Thoracic aorta (tissue), 2 donors: ENCODE data around the gene DHRS3. TPM values are rescaled to one million over a fixed set of nuclear protein-coding genes. Genes with fewer than 3 reads are reported as not detected.

Source experiments
- ATAC-seq: fragments of 150-250 bp; one replicate; pipeline ENCODE4 v1.8.0; 2017; ENCODE audit warnings: low read depth; ENCODE audit not compliant: insufficient number of reproducible peaks, low FRiP score
- DNase-seq: peaks from one replicate; pipeline ENCODE4 v3.0.0-alpha.2; 2020; ENCODE audit warnings: low spot score
- H3K27ac ChIP-seq, 2 donors: fragments of 200-600 bp; sonication (generic); 1 replicate in 1 of 2; 2 replicates in 1 of 2; pipeline ENCODE4 v1.5.1; 2016; ENCODE audit warnings: mild to moderate bottlenecking in 2 of 2, moderate library complexity in 2 of 2
- H3K27me3 ChIP-seq: fragments of 200-600 bp; sonication (generic); replicated peaks from 2 replicates; pipeline ENCODE4 v1.6.0; 2016; ENCODE audit warnings: mild to moderate bottlenecking; ENCODE audit not compliant: insufficient read depth
- H3K36me3 ChIP-seq: fragments of 200-600 bp; sonication (generic); one replicate; pipeline ENCODE4 v1.5.1; 2016
- H3K4me1 ChIP-seq, 2 donors: fragments of 200-600 bp; sonication (generic); 1 replicate in 1 of 2; 2 replicates in 1 of 2; pipeline versions ENCODE4 v1.5.1 to v1.6.0; 2016; ENCODE audit warnings: low read depth in 2 of 2, mild to moderate bottlenecking in 1 of 2; ENCODE audit not compliant: control insufficient read depth in 1 of 2
- H3K4me3 ChIP-seq: fragments of 200-600 bp; sonication (generic); 2 replicates; pipeline ENCODE4 v1.5.1; 2016; ENCODE audit warnings: mild to moderate bottlenecking
- H3K9me3 ChIP-seq: fragments of 200-600 bp; sonication (generic); 2 replicates; pipeline ENCODE4 v1.5.1; 2016
- CTCF ChIP-seq: fragments of 200-600 bp; sonication (generic); IDR thresholded peaks from one replicate; pipeline ENCODE4 v1.5.1; 2019; ENCODE audit warnings: antibody characterized with exemption
- total RNA-seq, 2 donors: library from RNA; depleted of rRNA; stranded (reverse); fragments of >200 nt; gene quantifications; one replicate each; pipeline versions ENCODE4 v1.1.0 to v1.2.3, GENCODE V29; 2016

DHRS3 gene
- total RNA-seq, 2 donors from 2014 or later, result 65.9 to 150 TPM

- no peaks in the 10 kb centered on the region for H3K27me3 ChIP-seq
- peak; percentile 33 for ATAC-seq
- H3K9me3 ChIP-seq, result no peaks in the 10 kb centered on the region
- no peak overlapping the region for H3K4me3 ChIP-seq
- H3K27ac ChIP-seq, result peak overlapping the region; percentile 83 to 87
- no peaks in the 10 kb centered on the region for H3K36me3 ChIP-seq
- TF ChIP-seq CTCF, result no peak
- H3K4me1 ChIP-seq, result peaks cover 33 to 63% of the 10 kb centered on the region in 2 donors
- DNase-seq, result no peak
These were observed 61.6 kb downstream of the DHRS3 start for GRCh38 chr1:12556368-12556930.

DNA sequence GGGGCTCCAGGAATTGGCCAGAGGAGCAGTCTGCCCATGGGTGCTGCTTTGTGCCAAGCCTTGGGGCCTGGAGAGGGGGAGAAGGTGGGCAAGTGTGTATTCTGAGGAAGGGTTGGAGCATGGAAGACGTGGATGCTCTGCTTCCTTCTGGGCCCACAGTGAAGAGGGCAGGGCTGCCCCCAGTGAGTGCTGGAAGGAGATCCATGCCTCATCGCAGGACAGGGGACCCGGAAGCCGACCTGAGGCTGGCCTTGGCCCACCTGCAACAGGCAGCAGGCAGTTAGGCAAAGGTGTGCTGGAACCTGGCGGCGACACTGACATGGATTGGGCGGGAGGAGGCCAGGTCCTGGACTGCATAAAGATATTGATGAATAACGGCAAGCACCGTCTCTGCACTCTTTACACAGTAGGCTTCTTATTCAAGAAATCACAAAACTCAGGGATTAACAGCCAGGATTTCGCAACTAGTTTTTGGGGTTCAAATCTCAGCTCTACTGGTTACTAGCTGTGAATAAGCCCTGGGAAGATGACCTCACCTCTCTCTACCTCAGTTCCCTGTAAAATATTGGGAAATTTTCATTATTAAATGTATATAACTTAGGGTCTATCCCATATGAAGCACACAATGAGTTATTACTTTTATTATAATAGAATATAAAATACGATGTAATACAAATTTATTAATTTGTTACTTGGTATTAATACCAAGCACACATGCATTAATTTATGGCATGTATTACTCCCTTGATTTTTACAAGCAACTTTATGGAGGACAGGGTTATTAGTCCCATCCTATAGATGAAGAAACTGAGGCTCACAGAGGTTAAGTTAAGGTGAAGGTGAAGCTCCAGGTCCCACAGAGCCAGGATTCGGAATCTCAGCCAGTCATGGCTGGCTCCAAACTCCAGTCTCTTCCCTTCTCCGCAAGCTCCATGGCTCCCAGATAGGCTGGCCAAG is 62.3 kb downstream of the DHRS3 start:
- DNase-seq (no peak), ATAC-seq (no peak)
- H3K27me3 ChIP-seq, result no peaks in the 10 kb centered on the region
- TF ChIP-seq CTCF, result no peak
- H3K9me3 ChIP-seq, result no peaks in the 10 kb centered on the region
- H3K4me3 ChIP-seq, result no peak overlapping the region
- H3K4me1 ChIP-seq, result peaks cover 33 to 63% of the 10 kb centered on the region in 2 donors
- H3K27ac ChIP-seq, result peak overlapping the region; percentile 77 to 87
- H3K36me3 ChIP-seq, result no peaks in the 10 kb centered on the region

DNA sequence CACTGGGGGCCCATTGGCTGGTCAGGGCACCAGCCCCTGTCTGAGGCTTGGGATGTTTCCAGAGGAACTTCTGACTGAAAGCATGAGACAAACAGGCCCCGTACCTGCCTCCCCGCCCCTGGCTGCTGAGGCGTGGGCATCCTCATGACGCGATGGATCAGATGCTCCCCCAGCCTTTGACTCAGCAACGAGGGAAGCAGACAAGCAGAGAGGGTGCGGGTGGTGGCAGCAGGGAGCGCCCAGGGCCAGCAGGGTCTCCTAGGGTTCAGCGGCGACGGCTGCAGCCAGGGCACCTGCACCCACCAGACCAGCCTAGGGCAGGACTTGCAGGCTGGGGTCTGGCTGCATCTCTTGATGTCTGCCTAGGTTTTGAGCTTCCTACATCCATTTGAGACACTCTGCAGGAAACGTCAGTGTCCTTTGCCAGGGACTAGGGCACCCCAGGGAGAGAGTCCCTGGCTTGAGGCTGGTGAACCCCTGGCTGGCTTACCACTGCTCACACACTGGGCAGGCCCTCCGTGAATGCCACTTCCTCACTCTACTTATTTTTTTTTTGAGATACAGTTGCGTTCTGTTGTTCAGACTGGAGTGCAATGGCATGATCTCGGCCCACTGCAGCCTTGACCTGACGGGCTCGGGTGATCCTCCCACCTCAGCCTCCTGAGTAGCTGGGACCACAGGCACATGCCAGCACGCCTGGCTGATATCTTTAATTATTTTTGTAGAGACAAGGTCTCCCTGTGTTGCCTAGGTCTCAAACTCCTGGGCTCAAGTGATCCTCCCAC is 63.3 kb downstream of the DHRS3 start:
- Histone ChIP-seq H3K4me1 (peaks cover 33 to 71% of the 10 kb centered on the region in 2 donors), H3K9me3 (no peaks in the 10 kb centered on the region), H3K27me3 (no peaks in the 10 kb centered on the region), H3K27ac (peak overlapping the region; percentile 87), H3K4me3 (no peak overlapping the region), H3K36me3 (no peaks in the 10 kb centered on the region)
- TF ChIP-seq CTCF, result no peak
- ATAC-seq, result no peak
- DNase-seq, result no peak

DNA sequence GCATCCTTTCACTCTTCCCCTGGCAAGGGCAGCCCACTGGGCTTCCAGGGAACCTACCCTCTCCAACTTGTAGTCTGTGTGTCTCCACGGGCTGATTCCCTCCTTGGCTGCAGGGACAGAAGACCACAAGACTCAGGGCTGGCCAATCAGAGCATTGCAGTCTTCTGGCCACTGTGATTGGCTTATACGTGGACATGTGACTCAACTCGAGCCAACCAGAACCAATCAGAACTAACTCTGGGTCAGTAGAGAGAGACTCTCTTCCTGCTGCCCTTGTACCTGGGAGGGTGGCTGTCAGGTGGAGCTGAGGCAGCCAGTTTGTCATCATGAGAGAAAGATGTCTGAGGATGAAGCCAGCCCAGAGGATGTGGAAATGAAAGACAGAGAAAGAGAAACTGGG is 64.0 kb downstream of the DHRS3 start:
- no peak for TF ChIP-seq CTCF
- H3K9me3 ChIP-seq, result no peaks in the 10 kb centered on the region
- DNase-seq (no peak), ATAC-seq (no peak)
- H3K27ac ChIP-seq, result peak overlapping the region; percentile 87
- H3K4me3 ChIP-seq, result no peak overlapping the region
- H3K36me3 ChIP-seq, result no peaks in the 10 kb centered on the region
- peaks cover 35 to 79% of the 10 kb centered on the region in 2 donors for H3K4me1 ChIP-seq
- no peaks in the 10 kb centered on the region for H3K27me3 ChIP-seq
